AG09319 (cell line): ENCODE measurements around the gene HSPA5.
A peak's percentile ranks its signal among the peaks of the same experiment; 100 is the strongest.
"Not testable (repeated sequence)": the region's sequence is repeated elsewhere in the genome, so short reads cannot be mapped to it uniquely, and the experiment has no call there.

Experiments
- DNase-seq: peaks from one replicate; pipeline ENCODE4 v3.0.0-alpha.2; 2010; ENCODE audit warnings: low read depth; ENCODE audit errors: extremely low read depth
- TF ChIP-seq, protein P1 (sequence below): IDR thresholded peaks from 2 replicates; pipeline ENCODE4 v1.5.1; 2011; ENCODE audit warnings: low read depth, mild to moderate bottlenecking, inconsistent platforms, low read length, moderate library complexity

The HSPA5 gene

GRCh38 chr9:125241000-125241862, at the start of gene HSPA5:
TSS of gene HSPA5 (minus strand) at chr9:125241343. CDS start at chr9:125241126, 217 bp downstream.
- peak; percentile 99 for DNase-seq
- TF ChIP-seq, protein P1, sequence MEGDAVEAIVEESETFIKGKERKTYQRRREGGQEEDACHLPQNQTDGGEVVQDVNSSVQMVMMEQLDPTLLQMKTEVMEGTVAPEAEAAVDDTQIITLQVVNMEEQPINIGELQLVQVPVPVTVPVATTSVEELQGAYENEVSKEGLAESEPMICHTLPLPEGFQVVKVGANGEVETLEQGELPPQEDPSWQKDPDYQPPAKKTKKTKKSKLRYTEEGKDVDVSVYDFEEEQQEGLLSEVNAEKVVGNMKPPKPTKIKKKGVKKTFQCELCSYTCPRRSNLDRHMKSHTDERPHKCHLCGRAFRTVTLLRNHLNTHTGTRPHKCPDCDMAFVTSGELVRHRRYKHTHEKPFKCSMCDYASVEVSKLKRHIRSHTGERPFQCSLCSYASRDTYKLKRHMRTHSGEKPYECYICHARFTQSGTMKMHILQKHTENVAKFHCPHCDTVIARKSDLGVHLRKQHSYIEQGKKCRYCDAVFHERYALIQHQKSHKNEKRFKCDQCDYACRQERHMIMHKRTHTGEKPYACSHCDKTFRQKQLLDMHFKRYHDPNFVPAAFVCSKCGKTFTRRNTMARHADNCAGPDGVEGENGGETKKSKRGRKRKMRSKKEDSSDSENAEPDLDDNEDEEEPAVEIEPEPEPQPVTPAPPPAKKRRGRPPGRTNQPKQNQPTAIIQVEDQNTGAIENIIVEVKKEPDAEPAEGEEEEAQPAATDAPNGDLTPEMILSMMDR, result peak; percentile 4

DNA sequence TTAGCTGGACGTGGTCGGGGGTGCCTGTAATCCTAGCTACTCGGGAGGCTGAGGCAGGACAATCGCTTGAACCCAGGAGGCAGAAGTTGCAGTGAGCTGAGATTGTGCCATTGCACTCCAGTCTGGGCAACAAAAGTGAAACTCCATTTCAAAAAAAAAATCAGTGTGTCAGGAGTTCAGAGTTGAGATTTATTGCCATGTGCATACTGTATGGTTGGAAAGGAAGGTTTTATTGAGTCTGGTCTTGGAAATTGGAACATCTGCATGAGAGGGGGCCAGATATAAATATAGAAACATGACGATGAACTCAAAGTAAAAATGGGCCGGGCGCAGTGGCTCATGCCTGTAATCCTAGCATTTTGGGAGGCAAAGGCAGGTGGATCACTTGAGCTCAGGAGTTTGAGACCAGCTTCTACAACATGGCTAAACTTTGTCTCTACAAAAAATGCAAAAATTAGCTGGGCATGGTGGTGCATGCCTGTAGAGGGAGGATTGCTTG, 45.8 kb upstream of the HSPA5 start:
- not testable (repeated sequence) for DNase-seq

GRCh38 chr9:125284855-125285254, 43.7 kb upstream of the HSPA5 start:
- TF ChIP-seq, protein P1, result no peak
- no peak for DNase-seq

DNA sequence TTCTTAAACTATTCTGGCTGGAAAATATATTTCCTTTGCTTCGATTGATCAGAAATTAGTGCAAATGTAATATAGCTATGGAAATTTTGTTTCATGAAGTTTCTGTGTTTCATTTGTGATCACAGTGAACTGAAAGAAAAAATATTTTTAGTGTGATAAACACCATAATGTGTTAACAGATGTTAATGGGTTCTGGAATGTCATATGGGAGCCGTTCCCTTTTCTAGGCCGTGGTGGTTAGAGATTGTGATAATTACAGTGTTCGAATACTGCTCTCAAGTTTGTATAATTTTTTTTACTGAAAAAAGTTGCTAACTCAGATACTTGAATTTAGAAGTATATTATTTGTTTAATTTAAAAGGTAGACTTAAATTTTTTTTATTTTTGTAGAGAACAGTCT, 39.8 kb upstream of the HSPA5 start:
- TF ChIP-seq, protein P1, result no peak
- DNase-seq, result no peak

- no peak for DNase-seq
- TF ChIP-seq, protein P1, result no peak
Measured at GRCh38 chr9:125277411-125277810, 36.3 kb upstream of the HSPA5 start.

DNA sequence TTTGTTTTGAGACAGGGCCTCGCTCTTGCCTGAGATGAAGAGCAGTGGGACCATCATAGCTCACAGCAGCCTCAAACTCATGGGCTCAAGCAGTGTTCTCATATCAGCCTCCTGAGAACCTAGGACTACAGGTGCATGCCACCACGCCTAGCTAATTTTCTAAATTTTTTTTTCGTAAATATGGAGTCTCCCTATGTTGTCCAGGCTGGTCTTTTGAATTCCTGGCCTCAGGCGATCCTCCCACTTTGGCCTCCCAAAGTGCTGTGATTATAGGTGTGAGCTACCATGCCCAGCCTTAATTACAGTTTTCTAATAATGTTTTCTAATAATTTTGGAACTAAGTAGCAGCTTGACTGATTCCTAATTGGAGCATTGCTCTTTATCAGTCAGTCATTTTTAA, 35.6 kb upstream of the HSPA5 start:
- TF ChIP-seq, protein P1, result no peak
- no peak for DNase-seq

DNA sequence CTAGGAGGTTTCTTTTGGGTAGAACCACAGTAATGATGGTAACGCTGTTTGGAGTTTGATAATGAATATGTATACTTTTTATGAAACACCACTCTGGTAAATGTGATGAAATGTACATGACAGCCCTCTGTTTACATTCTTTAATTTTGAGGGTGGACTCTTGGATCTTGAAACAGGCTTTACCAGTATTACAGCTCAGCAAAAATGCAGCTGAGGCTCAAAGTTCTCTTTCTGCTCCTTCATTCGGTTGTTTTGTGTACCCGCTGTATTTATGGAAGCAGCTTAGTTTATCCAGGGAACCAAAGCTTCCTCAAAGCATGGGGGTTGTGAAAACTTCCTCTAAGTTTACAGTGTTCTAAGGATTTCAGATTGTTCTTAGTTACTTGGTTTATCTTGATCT, 31.6 kb upstream of the HSPA5 start:
- DNase-seq, result no peak
- TF ChIP-seq, protein P1, result no peak

- no peak for DNase-seq
- TF ChIP-seq, protein P1, result no peak
Measured at GRCh38 chr9:125271081-125271480, 29.9 kb upstream of the HSPA5 start.
